HepG2 (cell line): ENCODE data around the gene MARCO. TPM values are rescaled to one million over a fixed set of nuclear protein-coding genes. Genes with fewer than 3 reads are reported as not detected.

Experiments used
- ATAC-seq: fragments of 200-7000 bp; cut with Tn5 transposase; 3 replicates; pipeline ENCODE4 v1.9.1; 2020; ENCODE audit warnings: mild to moderate bottlenecking, moderate library complexity
- BruUV-seq: library from RNA; stranded (reverse); fragments of 400-500 nt; replicated peaks from 2 replicates; lab custom pipeline; 2021; lab: Mats Ljungman, UMichigan
- CTCF ChIA-PET: fragments of 300-600 bp; formaldehyde crosslinking; extraction: SDS; loops from one replicate; lab custom pipeline; 2021; ENCODE audit warnings: low total read pairs, inconsistent platforms, low intra/inter-chr PET ratio; lab: Yijun Ruan, JAX
- POLR2A ChIA-PET: fragments of 350-600 bp; sonication (Branson Sonifier 250); formaldehyde crosslinking; loops from one replicate; lab custom pipeline; 2020; ENCODE audit warnings: antibody characterized with exemption, inconsistent platforms; lab: Yijun Ruan, JAX
- DNase-seq: peaks from one replicate; pipeline ENCODE4 v3.0.0-alpha.2; 2015; ENCODE audit warnings: low spot score
- FAIRE-seq: peaks from 3 replicates; lab custom pipeline; 2011; peaks lifted over from hg19 to GRCh38; lab: Jason Lieb, UNC
- H2AFZ ChIP-seq: one replicate; pipeline ENCODE4 v1.6.1; 2011; ENCODE audit warnings: low read length, inconsistent platforms
- H3K27ac ChIP-seq: fragments of 300-600 bp; 3 replicates; pipeline ENCODE4 v1.8.0; 2011; ENCODE audit warnings: mixed run types, mild to moderate bottlenecking, mixed read lengths, low read length, inconsistent platforms; ENCODE audit not compliant: insufficient read depth; ENCODE audit errors: extremely low read length
- H3K27me3 ChIP-seq, 2 experiments: fragments of 200-600 bp in 1 of 2; 2 replicates in 1 of 2; 3 replicates in 1 of 2; pipeline versions ENCODE4 v1.6.0 to v1.8.0; 2011; ENCODE audit warnings: low read length in 2 of 2, mild to moderate bottlenecking in 2 of 2, moderate library complexity in 2 of 2, inconsistent platforms in 1 of 2; ENCODE audit not compliant: insufficient read depth in 2 of 2, control insufficient read depth in 1 of 2
- H3K36me3 ChIP-seq, 2 experiments: fragments of 200-600 bp in 1 of 2; replicated peaks in 1 of 2; 2 replicates in 1 of 2; 3 replicates in 1 of 2; pipeline versions ENCODE4 v1.5.1 to v1.8.0; 2011; ENCODE audit warnings: low read length in 2 of 2, inconsistent platforms in 1 of 2; ENCODE audit not compliant: insufficient read depth in 2 of 2, control insufficient read depth in 1 of 2
- H3K4me1 ChIP-seq: 2 replicates; pipeline ENCODE4 v1.5.1; 2012; ENCODE audit warnings: low read length, inconsistent platforms; ENCODE audit not compliant: insufficient read depth
- H3K4me2 ChIP-seq: 2 replicates; pipeline ENCODE4 v1.6.0; 2011; ENCODE audit warnings: low read depth, low read length, inconsistent platforms
- H3K4me3 ChIP-seq, 3 experiments: fragments of 200-600 bp in 1 of 3; sonication (generic), shearing (Covaris generic) in 1 of 3; replicated peaks in 1 of 3; 2 replicates each; pipeline ENCODE4 v1.5.1; 2011 to 2016; ENCODE audit warnings: low read length in 3 of 3, inconsistent platforms in 2 of 3, low read depth in 2 of 3, mild to moderate bottlenecking in 2 of 3, control low read depth in 1 of 3, mixed read lengths in 1 of 3; ENCODE audit not compliant: insufficient read depth in 1 of 3
- H3K79me2 ChIP-seq: one replicate; pipeline ENCODE4 v1.6.1; 2011; ENCODE audit warnings: low read length, inconsistent platforms; ENCODE audit not compliant: insufficient read depth
- H3K9ac ChIP-seq: 2 replicates; pipeline ENCODE4 v1.6.0; 2011; ENCODE audit warnings: mild to moderate bottlenecking, low read depth, low read length, inconsistent platforms; ENCODE audit not compliant: insufficient read depth
- H3K9me3 ChIP-seq: 2 replicates; pipeline ENCODE4 v1.5.1; 2012; ENCODE audit warnings: mild to moderate bottlenecking, low read length
- H4K20me1 ChIP-seq: 2 replicates; pipeline ENCODE4 v1.6.0; 2011; ENCODE audit warnings: inconsistent platforms, mild to moderate bottlenecking, low read length, moderate library complexity; ENCODE audit not compliant: insufficient read depth
- ATF3 ChIP-seq: sonication (generic); formaldehyde crosslinking; IDR thresholded peaks from 2 replicates; pipeline ENCODE4 v1.4.0; 2020; ENCODE audit warnings: missing genetic modification reagents
- CEBPB ChIP-seq: IDR thresholded peaks from 2 replicates; pipeline ENCODE4 v1.6.1; 2011; ENCODE audit warnings: low read depth, low read length, improper control_type of control experiment, borderline replicate concordance
- CREBL2 ChIP-seq: sonication (generic); formaldehyde crosslinking; IDR thresholded peaks from 2 replicates; pipeline ENCODE4 v1.8.1; 2023; ENCODE audit warnings: missing genetic modification reagents, mild to moderate bottlenecking, borderline replicate concordance
- DPF2 ChIP-seq: sonication (generic); formaldehyde crosslinking; IDR thresholded peaks from 2 replicates; pipeline ENCODE4 v1.4.0; 2020; ENCODE audit warnings: mild to moderate bottlenecking, low read depth, missing genetic modification reagents, borderline replicate concordance
- ETV5 ChIP-seq: IDR thresholded peaks from 2 replicates; pipeline ENCODE4 v1.6.1; 2018; ENCODE audit warnings: missing biosample characterization, missing genetic modification reagents, inconsistent platforms, borderline replicate concordance
- GATAD2A ChIP-seq: IDR thresholded peaks from 2 replicates; pipeline ENCODE4 v1.6.1; 2016
- MAFK ChIP-seq, 2 experiments: IDR thresholded peaks in 1 of 2; conservative IDR thresholded peaks in 1 of 2; 2 replicates each; pipeline ENCODE4 v1.6.1; 2011; ENCODE audit warnings: improper control_type of control experiment in 2 of 2, low read length in 2 of 2
- MXD4 ChIP-seq: IDR thresholded peaks from 2 replicates; pipeline ENCODE4 v1.6.1; 2016; ENCODE audit warnings: mild to moderate bottlenecking, missing biosample characterization, missing genetic modification reagents
- NCOA5 ChIP-seq: sonication (generic); formaldehyde crosslinking; IDR thresholded peaks from 2 replicates; pipeline ENCODE4 v1.4.0; 2020; ENCODE audit warnings: missing genetic modification reagents
- NR2F1 ChIP-seq, 2 experiments: fragments of 450-650 bp in 1 of 2; formaldehyde crosslinking in 1 of 2; IDR thresholded peaks; 2 replicates each; pipeline versions ENCODE4 v1.5.0 to v1.6.1; 2016 to 2020; ENCODE audit warnings: mild to moderate bottlenecking in 1 of 2, missing compliant biosample characterization in 1 of 2, missing genetic modification reagents in 1 of 2, moderate library complexity in 1 of 2
- PHF8 ChIP-seq: sonication (generic); formaldehyde crosslinking; IDR thresholded peaks from 2 replicates; pipeline ENCODE4 v1.5.0; 2020; ENCODE audit warnings: missing genetic modification reagents
- ZBTB1 ChIP-seq: sonication (generic); formaldehyde crosslinking; IDR thresholded peaks from 2 replicates; pipeline ENCODE4 v1.4.0; 2020; ENCODE audit warnings: missing genetic modification reagents, borderline replicate concordance
- ZEB1 ChIP-seq: IDR thresholded peaks from 2 replicates; pipeline ENCODE4 v1.6.1; 2012; ENCODE audit warnings: mild to moderate bottlenecking, low read depth, inconsistent platforms; ENCODE audit not compliant: insufficient replicate concordance
- ZNF263 ChIP-seq: sonication (generic); formaldehyde crosslinking; IDR thresholded peaks from 2 replicates; pipeline ENCODE4 v1.4.0; 2020; ENCODE audit warnings: missing genetic modification reagents
- ZNF281 ChIP-seq: sonication (generic); formaldehyde crosslinking; IDR thresholded peaks from 2 replicates; pipeline ENCODE4 v1.4.0; 2020; ENCODE audit warnings: missing genetic modification reagents, borderline replicate concordance
- ZNF33B ChIP-seq: sonication (generic); formaldehyde crosslinking; IDR thresholded peaks from 2 replicates; pipeline ENCODE4 v1.5.1; 2020; ENCODE audit warnings: mild to moderate bottlenecking, missing genetic modification reagents
- ZNF720 ChIP-seq: sonication (generic); formaldehyde crosslinking; IDR thresholded peaks from 2 replicates; pipeline ENCODE4 v1.4.0; 2020; ENCODE audit warnings: missing genetic modification reagents
- WGBS: methylation state at CpG from one replicate; pipeline ENCODE4 v1.1.6; 2017; ENCODE audit warnings: low lambda C conversion rate; 5-methylcytosine and 5-hydroxymethylcytosine counted together
- in situ Hi-C: cut with HindIII; loops from 2 replicates; pipeline ENCODE4 v1.10.0; 2017; ENCODE audit warnings: low pct_unique_long_range_greater_than_20kb; ENCODE audit not compliant: extremely low pct_ligation_motif_present
- intact Hi-C: fragments of 100-400 bp; cut with micrococcal nuclease; formaldehyde crosslinking; loops from one replicate; pipeline ENCODE4 v1.10.0; 2022; ENCODE audit not compliant: unreplicated experiment
- polyA plus RNA-seq, 8 experiments: library from polyadenylated mRNA; depleted of rRNA in 3 of 8; stranded (reverse) in 7 of 8; unstranded in 1 of 8; fragments of >200 nt; fragmentation: Illumina TruSeq in 4 of 8; extraction: Trizol in 4 of 8; gene quantifications; 2 replicates each; pipeline versions ENCODE4 v1.2.1 to v1.2.3, GENCODE V29; 2011 to 2016; ENCODE audit warnings: low read depth in 4 of 8, missing spikeins in 1 of 8, mixed read lengths in 1 of 8; ENCODE audit not compliant: insufficient read depth in 1 of 8
- total RNA-seq, 5 experiments: library from RNA; depleted of rRNA; stranded (reverse); fragments of >200 nt; fragmentation: Illumina TruSeq; extraction: Trizol; gene quantifications; 2 replicates each; pipeline ENCODE4 v1.2.3, GENCODE V29; 2016; ENCODE audit warnings: low read depth in 1 of 5

Gene MARCO
- total and polyA plus RNA-seq, 2 of the 13 experiments (the other 11 are each of a cell fraction or from before 2014, with no cell fraction given), result not detected

GRCh38 chr2:118943286-118943685 lies 1.3 kb downstream of the MARCO start:
- no peaks in the 10 kb centered on the region for H3K9me3 ChIP-seq
- H3K4me2 ChIP-seq, result no peak overlapping the region
- no peak overlapping the region for H3K27ac ChIP-seq
- ChIA-PET CTCF (no interaction called here), POLR2A (no interaction called here)
- WGBS, result 23% methylated on average over 2 of the region's 2 CpGs
- intact Hi-C loops, result no loop called here
- ATAC-seq (peak; percentile 93), DNase-seq (no peak), FAIRE-seq (no peak)
- in situ Hi-C loops, result no loop called here
- no peaks in the 10 kb centered on the region for H3K27me3 ChIP-seq
- H3K79me2 ChIP-seq, result no peaks in the 10 kb centered on the region
- H3K4me1 ChIP-seq, result no peaks in the 10 kb centered on the region
- TF ChIP-seq MAFK (conservative IDR thresholded peaks at IDR 0.05 in 1 of 2, IDR thresholded peaks at IDR 0.05 in 1 of 2; ENCODE audit: low read length in 2 of 2) (0 out of 4 replicates have a peak, but pooled peaks of 1 of the 2 experiments have one; percentile 14), ZNF33B (CRISPR knock-in tag) (no peak), NR2F1 (CRISPR knock-in tag; IDR thresholded peaks at IDR 0.05) (peak; percentile 49 to 53; a peak in 3 of 4 replicates), DPF2 (CRISPR knock-in tag) (no peak), CREBL2 (CRISPR knock-in tag) (no peak), PHF8 (CRISPR knock-in tag) (no peak)
- no peak overlapping the region for H2AFZ ChIP-seq
- no peak overlapping the region for H3K4me3 ChIP-seq
- H4K20me1 ChIP-seq, result no peaks in the 10 kb centered on the region
- H3K9ac ChIP-seq, result no peak overlapping the region
- H3K36me3 ChIP-seq, result no peaks in the 10 kb centered on the region
- BruUV-seq, result no TSS peak

DNA sequence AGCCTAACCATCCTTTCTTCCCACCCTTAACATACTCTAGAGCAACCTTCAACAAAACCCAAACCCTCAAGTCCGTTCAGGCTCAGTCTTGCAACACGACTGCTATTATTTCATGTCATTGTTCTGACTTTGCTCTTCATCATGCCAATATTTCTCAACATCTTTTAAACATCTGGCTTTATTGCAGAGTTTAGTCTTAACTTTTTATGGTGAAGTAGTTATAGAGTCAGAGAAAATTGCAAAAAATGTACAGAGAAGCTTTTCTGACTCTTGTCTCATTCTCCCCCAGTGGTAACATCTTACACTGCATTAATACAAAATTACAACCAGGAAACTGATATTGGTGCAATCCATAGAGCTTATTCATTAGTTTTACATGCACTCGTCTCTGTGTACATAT lies 3.9 kb downstream of the MARCO start:
- Histone ChIP-seq H2AFZ (no peak overlapping the region), H3K9me3 (no peaks in the 10 kb centered on the region), H3K4me1 (no peaks in the 10 kb centered on the region), H3K4me2 (no peak overlapping the region), H3K4me3 (no peak overlapping the region), H3K27ac (no peak overlapping the region), H3K79me2 (no peaks in the 10 kb centered on the region), H3K27me3 (peaks cover 0 to 2% of the 10 kb centered on the region in 2 experiments; a peak in 1 of 5 replicates), H3K9ac (no peak overlapping the region), H3K36me3 (no peaks in the 10 kb centered on the region), H4K20me1 (no peaks in the 10 kb centered on the region)
- ChIA-PET CTCF (no interaction called here), POLR2A (no interaction called here)
- in situ Hi-C loops, result no loop called here
- intact Hi-C loops, result no loop called here
- DNase-seq (no peak), ATAC-seq (no peak), FAIRE-seq (no peak)
- no TSS peak for BruUV-seq
- TF ChIP-seq ZEB1 (no peak), ATF3 (CRISPR knock-in tag) (no peak), ETV5 (CRISPR knock-in tag) (no peak), NCOA5 (CRISPR knock-in tag) (no peak), MXD4 (CRISPR knock-in tag) (no peak), CEBPB (no peak), ZNF720 (CRISPR knock-in tag) (no peak), ZNF281 (no peak), GATAD2A (no peak), ZNF263 (CRISPR knock-in tag) (no peak), ZBTB1 (CRISPR knock-in tag) (no peak)
- 4% methylated on average over 3 of the region's 3 CpGs for whole genome bisulfite sequencing
